Activated CD8-positive, alpha-beta memory T cell treated with anti-CD3 and anti-CD28 coated beads, Interleukin-2, amount 50 U/mL, for 1 hour (primary cell): Measurements from ENCODE around the gene FAM219A.
"Not testable (repeated sequence)": the region's sequence is repeated elsewhere in the genome, so short reads cannot be mapped to it uniquely, and the experiment has no call there.

ENCODE experiments used
- DNase-seq: peaks from one replicate; pipeline ENCODE4 v3.0.0-alpha.2; 2020; ENCODE audit errors: extremely low read depth

FAM219A gene

DNA sequence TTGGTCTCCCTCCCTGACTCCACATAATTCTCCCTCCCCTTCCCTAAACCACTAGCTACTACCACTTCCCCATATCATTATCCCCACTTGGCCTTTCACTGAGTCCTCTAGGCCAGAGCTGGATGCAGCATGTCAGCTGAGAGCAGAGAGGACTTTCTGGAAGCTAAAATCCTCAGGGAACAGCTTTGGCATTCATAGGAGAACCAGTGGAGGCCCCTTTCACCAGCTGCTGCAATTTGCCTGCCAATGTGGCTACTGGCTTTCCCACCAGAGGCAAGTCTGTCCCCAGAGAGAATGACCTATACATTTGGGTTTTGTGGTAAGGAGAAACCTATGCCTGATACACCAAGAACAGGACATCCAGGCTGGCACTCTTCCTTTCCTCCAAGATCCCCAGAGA is 14.4 kb downstream of the FAM219A start:
- no peak for DNase-seq

DNA sequence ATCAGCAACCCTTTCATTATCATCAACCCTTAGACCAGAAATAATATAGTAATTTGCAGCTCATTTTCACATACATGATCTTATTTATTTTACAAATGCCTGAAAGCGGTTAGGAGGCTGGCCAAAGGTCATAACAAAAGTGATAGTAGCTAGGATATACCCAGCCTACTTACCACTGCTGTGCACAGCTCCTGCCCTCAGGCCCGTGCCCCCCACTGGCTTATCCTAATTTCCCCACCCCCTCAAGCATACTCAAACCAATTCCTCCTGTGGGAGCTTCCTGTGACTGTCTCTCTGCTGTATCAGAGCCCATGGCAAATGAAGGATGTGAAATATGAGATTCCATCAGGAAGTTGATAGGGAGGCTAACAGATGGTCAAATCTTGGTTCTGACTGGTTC is 14.8 kb downstream of the FAM219A start:
- DNase-seq, result no peak

DNA sequence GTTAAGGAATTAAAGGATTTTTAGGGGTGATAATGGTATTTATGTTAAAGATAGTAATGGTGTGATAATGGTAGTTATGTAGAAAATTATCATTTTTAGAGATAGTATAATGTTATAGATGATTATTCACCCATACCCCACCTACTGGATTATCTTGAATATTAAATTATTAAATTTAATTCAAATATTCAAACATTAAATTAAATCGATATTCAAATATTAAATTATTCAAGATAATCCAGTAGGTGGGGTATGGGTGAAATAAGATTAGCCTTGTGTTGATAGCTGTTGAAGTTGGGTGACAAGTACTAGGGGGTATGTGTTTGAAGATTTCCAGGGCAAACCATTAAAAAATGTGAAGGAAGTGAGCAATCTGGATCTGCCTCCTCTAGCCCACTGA is 15.6 kb downstream of the FAM219A start:
- DNase-seq, result no peak

DNA sequence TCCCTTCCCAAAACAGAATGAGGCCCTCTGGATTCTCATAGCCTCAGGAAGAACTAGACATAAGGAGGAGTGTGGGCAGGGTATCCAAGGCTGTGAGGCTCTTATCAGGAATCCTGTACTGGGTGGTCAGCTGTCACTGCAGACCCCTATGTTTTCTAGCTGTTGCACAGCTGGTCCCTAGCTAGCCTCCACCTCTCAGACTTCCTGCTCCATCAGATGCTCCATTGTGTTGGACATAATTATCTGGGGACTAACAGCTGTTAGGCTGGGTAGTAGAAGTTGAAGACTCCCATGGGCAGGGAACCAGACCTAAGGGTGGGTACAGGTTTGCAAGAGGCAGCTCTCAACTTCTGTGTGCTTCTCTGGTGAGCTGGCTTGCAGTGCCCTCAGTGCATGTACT is 18.4 kb downstream of the FAM219A start:
- DNase-seq, result no peak

DNA sequence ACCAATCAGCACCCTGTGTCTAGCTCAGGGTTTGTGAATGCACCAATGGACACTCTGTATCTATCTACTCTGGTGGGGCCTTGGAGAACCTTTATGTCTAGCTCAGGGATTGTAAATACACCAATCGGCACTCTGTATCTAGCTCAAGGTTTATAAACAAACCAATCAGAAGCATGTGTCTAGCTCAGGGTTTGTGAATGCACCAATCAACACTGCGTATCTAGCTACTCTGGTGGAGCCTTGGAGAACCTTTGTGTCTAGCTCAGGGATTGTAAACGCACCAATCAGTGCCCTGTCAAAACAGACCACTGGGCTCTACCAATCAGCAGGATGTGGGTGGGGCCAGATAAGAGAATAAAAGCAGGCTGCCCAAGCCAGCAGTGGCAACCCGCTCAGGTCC is 19.9 kb downstream of the FAM219A start:
- DNase-seq, result not testable (repeated sequence)

DNA sequence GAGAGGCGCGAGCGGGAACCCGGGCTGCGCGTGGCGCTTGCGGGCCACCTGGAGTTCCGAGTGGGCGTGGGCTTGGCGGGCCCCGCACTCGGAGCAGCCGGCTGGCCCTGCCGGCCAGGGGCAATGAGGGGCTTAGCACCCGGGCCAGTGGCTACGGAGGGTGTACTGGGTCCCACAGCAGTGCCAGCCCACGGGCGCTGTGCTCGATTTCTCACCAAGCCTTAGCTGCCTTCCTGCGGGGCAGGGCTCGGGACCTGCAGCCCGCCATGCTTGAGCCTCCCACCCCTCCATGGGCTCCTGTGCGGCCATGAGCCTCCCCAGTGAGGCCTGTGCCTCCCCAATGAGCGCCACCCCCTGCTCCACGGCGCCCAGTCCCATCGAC is 20.5 kb downstream of the FAM219A start:
- not testable (repeated sequence) for DNase-seq

DNA sequence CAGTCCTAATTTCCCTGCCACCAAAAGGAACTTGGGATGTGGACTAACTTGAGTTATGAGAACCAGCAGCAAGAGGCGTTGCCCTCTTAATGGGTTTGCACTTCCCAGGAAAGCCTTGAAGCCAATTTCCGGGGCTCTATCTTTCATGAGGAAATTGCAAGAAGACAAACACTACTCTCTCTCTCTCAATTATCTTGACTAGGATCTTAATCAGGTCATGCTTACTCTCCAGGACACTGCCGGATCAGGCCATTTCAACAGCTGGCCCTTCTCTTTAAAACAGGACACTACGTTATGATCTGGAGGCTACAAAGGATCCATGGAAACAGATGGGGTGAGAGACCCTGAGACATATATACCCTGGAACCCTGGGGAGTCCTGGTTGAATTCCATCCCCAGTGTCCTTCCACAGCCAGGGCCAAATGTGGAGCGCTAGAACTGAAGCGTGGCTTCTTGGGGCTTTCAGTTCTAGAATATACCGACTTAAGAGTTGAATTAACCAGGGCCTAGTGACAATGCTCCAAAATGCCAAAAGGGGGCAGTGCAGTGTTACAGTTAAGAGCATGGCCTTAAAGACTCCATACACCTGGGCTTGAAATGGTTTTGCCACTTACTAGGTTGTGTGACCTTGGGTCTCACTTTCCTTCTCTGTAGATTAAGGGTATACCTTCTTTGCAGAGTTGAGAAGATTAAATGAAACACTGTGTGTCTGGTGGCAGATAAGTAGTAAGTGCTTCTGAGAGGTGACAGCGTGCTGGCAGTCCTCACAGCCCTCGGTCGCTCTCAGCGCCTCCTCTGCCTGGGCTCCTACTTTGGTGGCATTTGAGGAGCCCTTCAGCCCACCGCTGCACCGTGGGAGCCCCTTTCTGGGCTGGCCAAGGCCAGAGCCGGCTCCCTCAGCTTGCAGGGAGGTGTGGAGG is 21.1 kb downstream of the FAM219A start:
- no peak for DNase-seq

DNA sequence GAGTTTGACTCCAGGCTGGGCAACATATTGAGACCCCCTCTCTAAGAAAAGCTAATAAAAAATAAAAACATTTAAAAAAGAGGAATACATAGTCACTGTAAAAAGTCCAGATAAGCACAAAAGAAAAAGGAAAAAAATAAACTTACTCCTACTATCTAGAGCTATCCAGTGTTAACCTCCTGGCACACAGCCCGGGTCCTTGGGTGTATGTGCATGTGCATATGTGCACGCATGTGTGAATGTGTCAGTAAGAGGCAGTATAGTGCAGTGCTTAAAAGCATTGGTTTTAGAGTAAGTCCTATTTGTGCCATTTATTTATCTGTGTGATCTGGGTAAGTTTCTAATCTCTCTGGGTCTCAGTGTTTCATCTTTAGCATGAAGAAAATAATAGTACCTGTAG is 26.7 kb downstream of the FAM219A start:
- no peak for DNase-seq

DNA sequence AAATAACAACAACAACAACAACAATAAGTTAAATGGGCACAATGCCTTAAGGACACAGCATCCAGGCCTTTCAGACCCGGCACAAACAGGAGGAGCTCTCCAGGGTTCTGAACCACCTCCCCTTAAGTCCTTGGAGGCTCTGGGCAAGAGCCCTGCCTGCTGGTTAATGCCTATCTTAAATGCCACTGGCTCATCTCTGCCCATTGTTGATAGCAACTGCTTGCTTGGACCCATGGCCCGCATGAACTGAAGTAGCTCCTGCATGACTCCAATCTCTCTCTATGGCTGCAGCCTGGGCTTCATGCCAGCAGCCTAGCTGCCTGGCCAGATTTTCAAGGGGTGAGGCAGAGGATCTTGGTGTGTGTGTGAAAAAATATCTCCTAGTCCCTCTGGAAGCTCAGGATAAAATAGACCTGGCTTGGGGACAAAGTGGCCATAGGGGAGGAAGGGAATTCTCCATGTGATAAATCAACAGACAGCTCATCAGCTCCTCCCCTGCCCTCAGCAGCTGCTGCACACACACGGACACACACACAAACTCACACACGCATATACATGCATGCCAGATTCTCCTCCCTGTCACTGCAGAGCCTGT is 27.4 kb downstream of the FAM219A start:
- DNase-seq, result no peak

DNA sequence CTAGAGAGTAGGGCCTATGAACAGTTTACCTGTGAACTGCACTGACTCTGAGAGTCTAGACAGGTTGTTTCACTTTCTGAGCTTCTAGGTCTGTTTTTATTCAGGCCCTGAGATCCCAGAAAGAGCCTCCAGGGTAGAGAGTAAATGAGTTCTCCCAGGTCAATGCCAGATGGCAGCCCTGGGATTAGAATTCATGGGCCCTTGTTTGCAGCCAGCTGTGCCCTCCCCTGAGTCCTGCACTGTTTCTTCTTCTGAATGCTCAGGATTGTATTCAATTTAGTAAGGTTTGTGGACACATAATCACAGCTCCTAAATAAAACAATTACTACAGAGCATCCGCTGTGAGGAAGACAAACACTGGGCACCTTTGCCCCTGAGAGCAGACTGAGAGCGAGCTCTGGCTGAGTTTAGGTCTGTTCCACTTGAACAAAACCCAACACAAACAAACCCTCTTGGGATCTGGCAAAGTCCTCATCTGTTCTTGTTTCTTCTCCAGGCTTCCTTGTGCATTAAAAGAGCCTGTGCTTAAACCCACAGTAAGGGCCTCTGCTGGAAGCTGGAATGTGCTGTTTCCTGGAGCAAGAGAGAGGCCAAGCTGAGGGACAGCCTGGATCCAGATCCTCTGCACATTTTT is 29.9 kb downstream of the FAM219A start:
- DNase-seq, result no peak

DNA sequence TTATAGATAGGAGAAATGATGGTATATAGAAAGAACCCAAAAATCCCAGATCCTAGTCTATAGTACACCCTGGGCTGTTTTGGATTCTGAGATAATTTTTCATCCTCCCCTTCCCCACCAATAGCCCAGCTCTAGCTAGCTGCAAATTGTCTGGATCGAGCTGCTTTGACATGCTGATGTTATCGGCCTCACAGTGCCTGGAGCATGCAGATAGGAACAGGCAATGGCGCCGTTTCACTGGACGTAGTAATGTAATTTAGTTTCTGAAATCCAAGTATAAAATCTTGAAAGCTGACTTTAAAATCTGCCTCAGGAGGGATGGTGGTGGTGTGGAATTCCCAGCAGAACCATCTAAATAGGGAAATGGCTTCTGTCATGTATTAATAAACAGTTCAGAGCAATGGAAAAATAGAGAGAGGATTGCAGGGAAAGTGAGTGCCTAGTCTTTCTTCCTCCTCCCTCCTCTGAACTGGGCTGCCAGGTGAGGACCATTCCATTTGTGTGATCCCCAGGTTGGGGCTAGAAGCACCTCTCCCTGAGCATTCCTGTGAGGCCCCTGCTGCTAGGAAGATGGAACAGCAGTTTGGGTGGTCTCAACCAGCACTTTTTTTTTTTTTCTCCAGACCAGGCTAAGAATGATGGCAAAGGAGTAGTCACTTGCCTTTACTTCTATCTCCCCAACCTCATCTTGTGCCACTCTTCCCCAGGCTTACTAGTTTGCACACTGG is 31.9 kb downstream of the FAM219A start:
- no peak for DNase-seq

DNA sequence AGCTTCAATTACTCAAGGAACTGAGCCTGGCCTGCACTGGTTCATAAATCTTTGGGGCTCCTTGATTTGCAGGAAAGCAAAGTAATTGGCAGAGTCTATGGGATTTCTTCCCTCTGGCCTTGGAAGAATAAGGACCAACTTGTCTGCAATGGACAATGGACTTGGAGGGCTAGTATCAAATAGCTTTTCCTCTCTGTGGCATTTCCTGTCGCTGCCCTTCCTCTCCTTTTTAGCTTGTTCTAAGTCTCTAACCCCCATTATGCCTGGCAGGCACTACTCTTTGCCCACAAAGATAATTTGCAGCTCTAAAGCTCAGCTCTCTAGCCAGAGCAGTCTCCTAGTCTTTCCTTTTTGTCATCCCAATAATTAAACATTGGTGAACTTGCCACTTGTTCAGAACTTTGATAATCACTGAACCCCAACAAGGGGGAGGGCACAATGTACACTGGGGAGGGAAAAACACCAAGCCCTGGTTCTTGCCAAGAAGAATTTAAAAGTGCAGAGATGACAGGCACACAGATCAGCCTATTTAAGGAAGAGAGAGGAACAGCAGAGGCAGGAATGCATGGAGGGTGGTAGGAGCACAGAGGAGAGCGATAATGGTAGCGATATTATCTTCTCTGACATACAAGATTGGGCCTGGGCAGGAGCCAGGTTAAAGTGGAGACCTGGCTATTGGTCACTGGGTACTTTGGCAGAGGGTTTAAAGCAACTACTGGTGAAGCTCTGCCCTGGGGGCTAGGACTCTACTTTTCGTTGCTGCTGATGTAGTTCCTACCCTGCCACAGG is 38.5 kb downstream of the FAM219A start:
- no peak for DNase-seq

DNA sequence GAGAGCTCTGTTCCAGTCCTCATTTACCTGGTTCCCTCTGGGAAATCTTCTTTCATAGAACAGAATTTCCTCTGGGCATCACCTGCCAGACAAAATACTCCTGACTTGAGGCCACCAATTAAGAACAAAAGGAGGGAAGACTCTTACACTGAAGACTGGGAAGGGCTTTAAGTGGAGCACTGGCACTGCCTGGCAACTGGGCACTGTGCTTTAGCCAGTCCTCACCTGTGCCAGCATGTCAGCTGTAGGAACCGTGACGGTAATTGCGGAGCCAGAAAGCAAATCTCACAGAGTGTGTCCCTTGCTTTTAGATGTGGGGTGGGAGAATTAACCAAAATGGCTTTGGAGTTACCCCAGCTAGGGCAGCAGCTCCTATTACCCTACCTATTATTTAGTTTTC is 40.6 kb downstream of the FAM219A start:
- DNase-seq, result no peak

DNA sequence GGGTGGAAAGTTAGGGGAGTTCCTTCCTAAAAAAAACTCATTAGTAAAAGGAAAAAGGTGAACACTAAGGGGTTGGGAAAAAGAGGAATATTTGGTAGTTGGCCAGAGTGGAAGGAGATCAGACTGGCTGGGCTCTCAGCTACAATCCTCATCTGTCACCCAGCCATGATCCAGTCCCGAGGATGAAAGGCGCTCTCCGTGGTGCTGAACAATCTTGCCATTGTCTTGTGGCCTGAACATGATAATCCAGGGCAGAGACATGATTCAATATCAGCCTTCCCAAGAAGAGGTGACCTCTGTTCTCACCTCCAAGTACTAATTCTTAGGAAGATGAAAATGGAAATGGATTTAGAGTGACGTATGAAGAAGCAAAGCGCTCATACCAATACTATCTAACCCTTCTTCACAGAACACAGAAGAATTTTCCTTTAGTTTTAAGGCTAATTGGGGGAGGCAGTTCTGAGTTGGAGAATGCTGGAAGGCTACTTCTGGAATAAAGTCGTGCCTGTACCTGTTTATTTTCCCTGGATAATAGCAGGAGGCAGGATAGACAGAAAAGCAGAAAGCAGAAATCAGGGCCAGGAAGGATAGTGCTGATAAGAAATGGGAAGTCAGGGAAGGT is 45.0 kb downstream of the FAM219A start:
- DNase-seq, result no peak

DNA sequence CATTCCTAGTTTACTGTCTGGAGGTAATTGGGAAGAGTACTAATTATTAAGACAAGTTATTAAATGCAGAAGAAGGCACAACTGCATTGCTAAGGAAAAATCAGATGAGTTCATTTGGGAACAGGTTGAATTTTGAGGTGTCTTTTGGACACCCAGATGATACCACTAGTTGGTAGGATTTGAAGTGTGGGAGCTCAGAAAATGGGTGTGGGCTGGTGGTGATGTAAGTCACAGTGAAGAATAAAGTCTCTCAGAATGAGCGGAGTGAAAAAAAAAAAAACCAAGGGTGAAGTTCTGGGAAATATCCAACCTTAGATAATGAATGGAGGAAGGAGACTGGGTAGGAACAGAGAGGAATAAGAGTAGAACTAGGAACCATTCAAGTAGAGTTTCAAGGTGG is 46.0 kb downstream of the FAM219A start:
- DNase-seq, result no peak

DNA sequence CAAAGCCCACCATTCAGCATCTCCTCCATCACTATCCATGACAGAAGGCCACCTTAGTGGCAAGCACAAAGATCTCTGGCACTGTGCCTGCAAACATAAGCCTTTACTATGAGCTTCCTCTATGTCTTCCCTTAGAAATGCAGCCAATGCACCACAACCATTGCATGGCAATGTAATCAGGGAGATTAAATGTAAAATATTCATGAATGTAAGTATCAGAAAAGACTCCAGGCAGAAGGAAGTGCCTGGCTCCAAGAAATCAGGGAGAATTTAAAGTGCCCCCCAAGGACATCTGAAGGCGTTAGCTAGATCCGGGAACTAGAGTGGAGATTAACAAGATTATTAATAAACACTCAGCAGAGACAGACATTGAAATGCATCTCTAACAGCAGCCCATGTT is 49.2 kb downstream of the FAM219A start:
- DNase-seq, result no peak

DNA sequence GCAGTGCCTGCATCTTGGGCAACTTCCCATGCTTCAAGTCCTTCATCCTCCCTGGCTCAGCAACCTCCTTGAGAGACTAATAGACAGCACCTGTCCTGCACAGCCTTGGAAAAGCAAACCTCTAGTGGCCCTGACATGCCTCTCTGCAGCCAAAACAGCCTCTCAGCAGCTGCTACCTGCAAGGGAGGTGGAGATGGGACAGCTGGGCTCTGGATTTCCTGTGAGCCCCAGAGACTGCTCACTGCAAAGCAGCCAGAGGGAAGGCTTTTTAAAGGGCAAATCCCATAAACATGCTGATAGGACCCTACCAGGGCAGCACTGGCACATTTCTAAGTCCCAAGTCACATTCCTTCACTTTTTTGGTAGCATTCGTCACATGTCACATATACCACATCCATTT is 50.2 kb downstream of the FAM219A start:
- no peak for DNase-seq

DNA sequence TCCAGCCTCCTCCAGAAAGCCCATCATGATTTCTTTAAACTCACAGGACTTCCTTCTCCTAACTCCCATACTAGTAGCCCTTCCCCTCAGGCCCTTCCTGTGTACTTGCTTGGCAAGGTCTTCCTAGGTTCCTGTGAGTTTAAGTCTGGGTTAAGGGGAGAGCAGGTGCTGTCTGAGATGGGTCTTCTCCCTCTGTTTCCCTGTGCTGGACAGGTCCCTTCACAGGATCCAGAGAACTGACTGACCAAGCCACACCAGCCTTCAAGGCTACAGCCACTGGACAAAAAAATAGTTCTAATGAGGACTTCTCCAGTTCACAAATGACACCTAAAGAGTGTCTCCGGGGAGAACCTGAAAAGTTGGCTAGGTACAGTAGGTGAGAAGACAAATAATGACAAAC is 52.2 kb downstream of the FAM219A start:
- DNase-seq, result no peak

DNA sequence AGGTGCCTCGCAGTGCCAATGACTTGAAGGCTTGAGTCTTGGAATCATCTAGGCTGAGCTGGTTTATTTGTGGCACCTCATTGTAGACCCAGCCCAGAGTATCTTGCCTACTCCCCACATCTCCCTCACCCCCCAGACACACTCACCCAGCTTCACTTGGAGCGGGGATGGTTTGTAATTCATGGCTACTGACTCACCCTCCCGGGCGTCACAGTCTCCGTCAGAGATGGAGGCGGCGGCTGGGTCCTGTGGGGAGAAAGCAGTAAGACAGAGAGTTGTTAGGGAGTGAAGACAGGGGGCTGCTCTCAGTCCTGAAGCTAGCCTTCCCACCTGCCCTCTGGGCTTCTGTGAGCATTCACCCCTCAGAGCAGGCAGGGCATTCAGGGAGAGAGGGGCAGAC is 52.7 kb downstream of the FAM219A start:
- no peak for DNase-seq

DNA sequence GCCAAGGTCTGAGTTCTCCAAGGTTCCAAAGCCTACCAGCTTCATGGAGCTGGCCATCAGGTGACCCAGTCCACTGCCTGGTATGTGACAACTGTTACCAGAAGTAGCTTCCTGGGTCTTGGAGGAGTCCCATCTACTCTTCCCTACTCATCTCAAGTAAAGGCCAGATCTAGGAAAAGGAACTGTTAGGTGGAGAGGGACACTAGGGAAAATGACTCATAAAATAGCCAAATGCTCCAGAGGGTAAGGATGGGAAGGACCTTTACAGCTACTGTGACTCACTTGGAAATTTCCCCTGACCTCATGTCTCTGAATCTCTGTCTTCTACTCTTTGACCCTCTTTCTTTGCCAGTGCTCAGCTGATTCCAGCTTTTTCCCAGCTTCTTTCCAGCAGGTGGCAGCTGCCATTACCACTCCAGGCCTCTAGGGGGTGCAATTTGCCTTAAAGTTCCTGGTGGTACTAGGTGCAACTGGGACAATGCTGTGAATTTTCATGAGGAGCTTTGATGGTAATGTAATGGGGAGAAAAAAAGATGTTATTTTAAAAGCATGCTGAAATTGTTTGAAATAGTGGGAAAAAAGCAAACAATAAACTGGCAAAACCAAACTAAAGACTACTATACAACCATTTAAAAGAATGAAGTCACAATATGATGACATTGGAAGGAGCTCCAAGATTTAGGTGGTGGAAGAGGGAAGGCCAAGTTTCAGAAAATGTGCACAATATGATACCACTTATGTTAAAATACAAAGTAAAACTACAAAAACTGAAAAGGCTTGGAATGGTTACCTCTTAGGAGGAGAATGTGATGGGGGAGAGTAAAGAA is 54.6 kb downstream of the FAM219A start:
- DNase-seq, result no peak
